IMR-90 (cell line): ENCODE data around the gene TULP4. TPM values are rescaled to one million over a fixed set of nuclear protein-coding genes. Genes with fewer than 3 reads are reported as not detected.
"Not testable (repeated sequence)": the region's sequence is repeated elsewhere in the genome, so short reads cannot be mapped to it uniquely, and the experiment has no call there.

Experiments used
- ATAC-seq: fragments of 200-7000 bp; cut with Tn5 transposase; 2 replicates; pipeline ENCODE4 v1.9.1; 2020; ENCODE audit warnings: low read depth, mild to moderate bottlenecking, moderate library complexity
- BruUV-seq: library from RNA; stranded (reverse); fragments of 400-500 nt; replicated peaks from 2 replicates; lab custom pipeline; 2021; lab: Mats Ljungman, UMichigan
- CTCF ChIA-PET: fragments of 300-600 bp; formaldehyde crosslinking; extraction: SDS; loops from one replicate; lab custom pipeline; 2021; ENCODE audit warnings: antibody characterized with exemption; lab: Yijun Ruan, JAX
- POLR2A ChIA-PET: fragments of 300-600 bp; sonication (Branson Sonifier 250); formaldehyde crosslinking; loops from one replicate; lab custom pipeline; 2022; ENCODE audit warnings: antibody characterized with exemption; ENCODE audit not compliant: unreplicated experiment; lab: Charles Lee
- DNase-seq: peaks from one replicate; pipeline ENCODE4 v3.0.0; 2013
- H2AFZ ChIP-seq: replicated peaks from 2 replicates; pipeline ENCODE3; 2013; ENCODE audit warnings: low read length, mild to moderate bottlenecking; ENCODE audit not compliant: poor library complexity
- H2AK5ac ChIP-seq: 2 replicates; pipeline ENCODE4 v1.6.1; 2013; ENCODE audit warnings: low read depth, low read length, inconsistent platforms
- H2AK9ac ChIP-seq: replicated peaks from 2 replicates; pipeline ENCODE3; 2013; ENCODE audit warnings: mild to moderate bottlenecking, low read depth, low read length, moderate library complexity; ENCODE audit not compliant: poor library complexity
- H2BK120ac ChIP-seq: 2 replicates; pipeline ENCODE4 v1.6.1; 2013; ENCODE audit warnings: low read depth, low read length, inconsistent platforms
- H2BK15ac ChIP-seq: 3 replicates; pipeline ENCODE4 v1.6.1; 2013; ENCODE audit warnings: low read depth, low read length, inconsistent platforms
- H2BK20ac ChIP-seq: 2 replicates; pipeline ENCODE4 v1.6.1; 2013; ENCODE audit warnings: low read depth, mild to moderate bottlenecking, inconsistent platforms, low read length, moderate library complexity
- H2BK5ac ChIP-seq: 2 replicates; pipeline ENCODE4 v1.6.1; 2013; ENCODE audit warnings: mild to moderate bottlenecking, low read depth, low read length, inconsistent platforms; ENCODE audit not compliant: poor library complexity, severe bottlenecking
- H3K14ac ChIP-seq: replicated peaks from 2 replicates; pipeline ENCODE4 v1.6.1; 2013; ENCODE audit warnings: low read depth, low read length, inconsistent platforms
- H3K18ac ChIP-seq: 2 replicates; pipeline ENCODE4 v1.6.1; 2013; ENCODE audit warnings: low read depth, low read length, control low read depth
- H3K23ac ChIP-seq: 2 replicates; pipeline ENCODE4 v1.6.1; 2013; ENCODE audit warnings: low read depth, low read length, inconsistent platforms
- H3K27ac ChIP-seq: 2 replicates; pipeline ENCODE4 v1.5.1; 2013; ENCODE audit warnings: mild to moderate bottlenecking, control low read depth, low read length; ENCODE audit not compliant: insufficient read depth
- H3K27me3 ChIP-seq: 2 replicates; pipeline ENCODE4 v1.6.1; 2013; ENCODE audit warnings: low read length; ENCODE audit not compliant: control insufficient read depth, insufficient read depth
- H3K36me3 ChIP-seq: 2 replicates; pipeline ENCODE4 v1.6.1; 2013; ENCODE audit warnings: low read length, mixed read lengths; ENCODE audit not compliant: control insufficient read depth, insufficient read depth
- H3K4ac ChIP-seq: 2 replicates; pipeline ENCODE4 v1.6.1; 2013; ENCODE audit warnings: low read depth, low read length, inconsistent platforms
- H3K4me1 ChIP-seq: 2 replicates; pipeline ENCODE4 v1.6.1; 2013; ENCODE audit warnings: low read length, mixed read lengths; ENCODE audit not compliant: control insufficient read depth, insufficient read depth
- H3K4me2 ChIP-seq: 2 replicates; pipeline ENCODE4 v1.6.1; 2013; ENCODE audit warnings: low read depth, mild to moderate bottlenecking, control low read depth, low read length, moderate library complexity
- H3K4me3 ChIP-seq: 2 replicates; pipeline ENCODE4 v1.5.1; 2013; ENCODE audit warnings: low read depth, mild to moderate bottlenecking, control low read depth, low read length, moderate library complexity; ENCODE audit not compliant: insufficient read depth
- H3K56ac ChIP-seq: 2 replicates; pipeline ENCODE4 v1.6.1; 2013; ENCODE audit warnings: low read length, inconsistent platforms; ENCODE audit not compliant: insufficient read depth; ENCODE audit errors: extremely low read depth
- H3K79me1 ChIP-seq, 2 experiments: 2 replicates each; pipeline ENCODE4 v1.6.1; 2013; ENCODE audit warnings: low read length in 2 of 2, inconsistent platforms in 1 of 2, low read depth in 1 of 2
- H3K9ac ChIP-seq: 2 replicates; pipeline ENCODE4 v1.6.1; 2013; ENCODE audit warnings: low read depth, low read length, control low read depth
- H3K9me1 ChIP-seq: 2 replicates; pipeline ENCODE4 v1.6.1; 2013; ENCODE audit warnings: low read length, inconsistent platforms; ENCODE audit not compliant: insufficient read depth
- H3K9me3 ChIP-seq: 2 replicates; pipeline ENCODE4 v1.6.1; 2013; ENCODE audit warnings: low read length; ENCODE audit not compliant: control insufficient read depth, insufficient read depth
- H4K20me1 ChIP-seq: 2 replicates; pipeline ENCODE4 v1.6.1; 2013; ENCODE audit warnings: low read length, inconsistent platforms; ENCODE audit not compliant: insufficient read depth
- H4K5ac ChIP-seq: 2 replicates; pipeline ENCODE4 v1.6.1; 2013; ENCODE audit warnings: mild to moderate bottlenecking, low read depth, low read length, control low read depth
- H4K8ac ChIP-seq, 2 experiments: 2 replicates each; pipeline ENCODE4 v1.6.1; 2013; ENCODE audit warnings: low read depth in 2 of 2, low read length in 2 of 2, control low read depth in 1 of 2, inconsistent platforms in 1 of 2
- H4K91ac ChIP-seq: 2 replicates; pipeline ENCODE4 v1.6.1; 2013; ENCODE audit warnings: low read depth, low read length, inconsistent platforms; ENCODE audit not compliant: insufficient read depth
- MAFK ChIP-seq: IDR thresholded peaks from 2 replicates; pipeline ENCODE4 v1.6.1; 2012; ENCODE audit warnings: low read depth, low read length, improper control_type of control experiment
- MAZ ChIP-seq: IDR thresholded peaks from 2 replicates; pipeline ENCODE4 v1.6.1; 2012; ENCODE audit warnings: low read depth, mild to moderate bottlenecking, low read length, improper control_type of control experiment, moderate library complexity, borderline replicate concordance
- NFE2L2 ChIP-seq: fragments of 150-350 bp; IDR thresholded peaks from 2 replicates; pipeline ENCODE4 v1.6.1; 2016; ENCODE audit warnings: low read depth, mild to moderate bottlenecking, low read length
- POLR2A ChIP-seq: IDR thresholded peaks from 2 replicates; pipeline ENCODE4 v1.6.1; 2012; ENCODE audit warnings: mild to moderate bottlenecking, low read depth, low read length
- RFX5 ChIP-seq: IDR thresholded peaks from 2 replicates; pipeline ENCODE4 v1.8.0; 2012; ENCODE audit warnings: low read depth, mild to moderate bottlenecking, low read length, moderate library complexity
- SMC3 ChIP-seq: fragments of 150-350 bp; IDR thresholded peaks from 2 replicates; pipeline ENCODE4 v1.6.1; 2016; ENCODE audit warnings: low read depth, mild to moderate bottlenecking, antibody characterized with exemption, low read length, moderate library complexity
- WGBS, 2 experiments: methylation state at CpG; one replicate each; pipeline versions ENCODE4 v1.1.5 to v1.1.7; 2013; ENCODE audit warnings: missing lambda C conversion rate in 2 of 2; ENCODE audit not compliant: insufficient read length in 1 of 2; ENCODE audit errors: extremely low coverage in 2 of 2; 5-methylcytosine and 5-hydroxymethylcytosine counted together
- dilution Hi-C: fragments of 300-500 bp; cut with HindIII; formaldehyde crosslinking; loops from one replicate; pipeline ENCODE4 v1.14.3; 2018; ENCODE audit warnings: low sequenced_read_pairs; ENCODE audit not compliant: unreplicated experiment
- in situ Hi-C: fragments of 300-500 bp; cut with MboI; formaldehyde crosslinking; loops from 3 replicates; pipeline ENCODE4 v1.14.3; 2019; ENCODE audit warnings: low sequenced_read_pairs, inconsistent platforms, mixed read lengths
- intact Hi-C: fragments of 100-400 bp; cut with micrococcal nuclease; formaldehyde crosslinking; loops from 2 replicates; pipeline ENCODE4 v1.10.0; 2022
- polyA plus RNA-seq, 3 experiments: library from polyadenylated mRNA; depleted of rRNA; stranded (reverse); fragments of >200 nt; gene quantifications; 2 replicates each; pipeline ENCODE4 v1.2.3, GENCODE V29; 2012; ENCODE audit warnings: low replicate concordance in 1 of 3
- total RNA-seq: library from RNA; depleted of rRNA; stranded (reverse); fragments of >200 nt; gene quantifications from 2 replicates; pipeline ENCODE4 v1.2.3, GENCODE V29; 2012

Gene TULP4
- total and polyA plus RNA-seq, 2 of the 4 experiments (the other 2 are of a cell fraction): 8.1 to 30.6 TPM

- Histone ChIP-seq H4K20me1 (no peaks in the 10 kb centered on the region), H2BK120ac (no peak overlapping the region), H3K4me3 (no peak overlapping the region), H2AFZ (no peak overlapping the region), H2BK20ac (no peak overlapping the region), H3K14ac (no peak overlapping the region), H3K4me1 (peaks cover 2% of the 10 kb centered on the region; the same call in 1 of the 2 replicates), H3K56ac (no peak overlapping the region), H4K5ac (no peak overlapping the region), H3K27me3 (no peaks in the 10 kb centered on the region), H2BK15ac (no peak overlapping the region), H3K9me3 (no peaks in the 10 kb centered on the region), H3K9ac (no peak overlapping the region), H2BK5ac (no peak overlapping the region), H3K9me1 (0 out of 2 replicates have a peak, but pooled peaks cover 4% of the 10 kb centered on the region), H4K91ac (no peak overlapping the region), H3K79me1 (no peaks in the 10 kb centered on the region; a peak in 1 of 4 replicates), H2AK9ac (no peak overlapping the region), H2AK5ac (no peak overlapping the region), H3K23ac (no peak overlapping the region), H3K18ac (no peak overlapping the region), H3K36me3 (peaks cover 6% of the 10 kb centered on the region), H3K27ac (no peak overlapping the region), H3K4ac (no peak overlapping the region), H4K8ac (no peak overlapping the region), H3K4me2 (no peak overlapping the region)
- POLR2A ChIA-PET: no interaction called here
- no TSS peak for BruUV-seq
- ATAC-seq (no peak), DNase-seq (no peak)
- dilution Hi-C loops: no loop called here
- in situ Hi-C loops: no loop called here
- no CpG with 5 or more reads among the region's 6 CpGs for WGBS, 2 experiments
- TF ChIP-seq MAFK (no peak), NFE2L2 (no peak), SMC3 (no peak), MAZ (no peak), POLR2A (no peak), RFX5 (no peak)
- CTCF ChIA-PET: no interaction called here
- intact Hi-C loops: no loop called here
These were observed 156.4 kb downstream of the TULP4 start for GRCh38 chr6:158468666-158469065.

GRCh38 chr6:158470023-158470422, 157.8 kb downstream of the TULP4 start:
- 92% methylated on average over 10 of the region's 18 CpGs; no CpG with 5 or more reads in 1 of the 2 experiments for WGBS, 2 experiments
- H3K18ac ChIP-seq, H3K4me3 ChIP-seq, H3K4me2 ChIP-seq, H3K36me3 ChIP-seq, H4K8ac ChIP-seq, H4K91ac ChIP-seq, H3K9me1 ChIP-seq, H3K9ac ChIP-seq, H3K23ac ChIP-seq, H3K4ac ChIP-seq, CTCF ChIA-PET, H4K5ac ChIP-seq, H2BK5ac ChIP-seq, H4K20me1 ChIP-seq, dilution Hi-C loops, H2AK9ac ChIP-seq, H3K4me1 ChIP-seq, intact Hi-C loops, POLR2A ChIA-PET, H3K14ac ChIP-seq, H3K9me3 ChIP-seq, H2BK20ac ChIP-seq, H2AK5ac ChIP-seq, DNase-seq, H3K79me1 ChIP-seq, H3K27me3 ChIP-seq, H3K56ac ChIP-seq, BruUV-seq, H2AFZ ChIP-seq, H3K27ac ChIP-seq, H2BK120ac ChIP-seq, H2BK15ac ChIP-seq, ATAC-seq, in situ Hi-C loops: not testable (repeated sequence)
